Measurements from ENCODE around the gene SCN10A.

The SCN10A gene

DNA sequence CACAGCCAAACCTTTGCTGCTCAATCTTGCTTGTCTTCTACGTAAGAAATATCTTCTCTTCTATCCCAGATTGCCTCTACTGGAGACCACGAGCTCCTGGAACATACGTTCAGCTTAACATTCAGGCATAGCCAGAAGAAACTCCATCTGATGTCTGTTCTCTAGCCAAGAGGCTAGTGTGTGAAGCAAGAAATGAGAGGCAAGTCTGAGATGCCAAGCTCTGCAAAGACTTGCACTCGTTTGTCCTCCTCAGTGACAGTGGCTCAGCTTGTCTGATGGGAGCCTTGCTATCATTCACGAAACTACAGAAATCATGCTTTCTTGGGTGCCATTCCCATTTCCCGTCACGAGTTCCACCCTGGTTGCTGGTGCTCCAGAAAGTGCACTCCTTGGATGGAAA is at the start of gene SCN10A:
TSS of gene SCN10A (minus strand) at position 192 of the 400 bp plus-strand sequence. CDS start 22,207 bp downstream, outside the sequence.
- no peak for DNase-seq

DNA sequence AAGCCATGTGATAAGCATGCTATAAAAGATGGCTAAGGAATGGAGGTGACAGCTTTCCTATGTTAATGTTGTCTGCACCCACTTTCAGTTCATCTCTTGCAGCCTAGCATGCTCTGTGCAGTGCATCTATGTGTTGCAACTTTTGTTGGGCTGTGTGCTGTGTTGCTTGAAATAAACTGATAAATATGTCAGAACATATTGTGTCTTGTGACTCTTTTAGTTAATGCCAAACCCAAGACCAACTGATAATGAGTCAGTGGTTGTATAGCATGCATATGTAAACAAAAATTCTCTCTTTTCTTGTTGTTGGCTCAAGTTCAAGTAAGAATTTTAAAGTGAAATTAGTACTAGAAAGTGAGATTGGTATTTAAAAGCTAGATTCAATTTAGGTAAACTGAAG is 37.0 kb upstream of the SCN10A start:
- no peak for DNase-seq

DNA sequence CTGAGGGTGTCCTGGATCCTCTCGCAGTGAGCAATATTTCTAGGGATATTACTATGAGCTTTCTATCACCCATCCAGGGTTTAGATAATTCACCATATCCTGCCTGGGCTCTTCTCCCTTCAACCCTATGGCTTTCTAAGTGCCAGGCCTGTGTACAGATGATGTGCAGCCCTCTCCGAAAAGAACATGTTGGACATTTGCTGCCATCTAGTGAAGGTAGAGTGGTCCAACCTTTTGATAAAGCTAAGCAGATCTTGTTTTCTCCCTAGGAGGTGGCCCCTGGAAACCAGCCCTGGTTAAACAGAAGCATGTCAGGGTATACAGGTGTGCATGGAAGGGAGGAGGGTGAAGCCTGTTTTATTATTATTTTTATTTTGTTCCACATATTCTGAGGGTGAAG is 27.9 kb upstream of the SCN10A start:
- no peak for DNase-seq

DNA sequence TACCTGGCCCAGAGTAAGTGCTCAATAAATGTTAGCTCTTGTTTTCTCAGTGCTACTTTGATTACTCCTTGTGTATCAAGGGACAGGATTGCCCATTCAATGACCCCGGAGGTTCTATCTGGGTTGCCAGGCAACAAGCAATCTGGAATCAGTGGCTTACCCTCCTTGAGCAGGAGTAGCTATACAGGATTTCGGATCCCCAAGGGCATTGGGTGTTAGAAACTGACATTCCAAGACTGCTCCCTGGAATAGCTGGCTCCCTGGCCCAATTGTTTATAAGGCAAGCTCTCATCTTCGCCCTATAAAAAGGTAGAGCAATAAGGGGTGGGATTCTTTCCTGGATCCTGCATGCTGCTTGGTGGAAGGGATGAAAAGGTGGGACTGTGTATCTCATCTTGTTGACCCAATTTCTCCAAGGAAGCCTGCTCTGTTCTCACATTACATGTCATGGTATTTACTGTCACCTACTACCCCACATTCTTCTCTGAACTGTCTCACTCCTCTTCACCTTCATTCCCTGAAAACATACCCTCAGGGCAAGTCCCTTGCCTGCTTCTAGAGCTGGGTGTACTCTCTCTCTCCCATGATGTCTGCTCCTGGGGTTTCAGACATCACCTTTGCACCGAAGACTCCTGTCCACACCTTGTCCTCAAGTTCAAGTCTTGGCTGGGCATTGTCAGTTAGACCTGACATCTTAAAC is 26.4 kb upstream of the SCN10A start:
- no peak for DNase-seq

DNA sequence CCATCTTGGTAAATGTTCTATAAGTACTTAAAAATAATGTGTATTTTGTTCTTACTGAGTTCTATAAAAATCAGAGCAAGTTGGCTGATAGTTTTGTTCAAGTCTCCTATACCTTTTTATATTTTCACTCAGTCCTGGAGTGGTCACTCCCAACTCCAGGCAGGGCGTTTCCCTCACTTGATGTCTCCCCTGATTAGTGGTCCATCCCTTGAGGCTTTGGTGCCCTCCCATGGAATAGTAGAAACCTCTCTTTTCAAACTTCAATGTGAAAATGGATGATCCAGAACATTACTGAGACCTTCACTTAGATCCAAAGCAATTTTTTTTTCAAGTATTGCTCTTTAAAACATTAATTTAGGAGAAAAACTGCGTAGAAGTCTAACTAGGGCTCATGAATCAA is 25.0 kb upstream of the SCN10A start:
- DNase-seq, result no peak

DNA sequence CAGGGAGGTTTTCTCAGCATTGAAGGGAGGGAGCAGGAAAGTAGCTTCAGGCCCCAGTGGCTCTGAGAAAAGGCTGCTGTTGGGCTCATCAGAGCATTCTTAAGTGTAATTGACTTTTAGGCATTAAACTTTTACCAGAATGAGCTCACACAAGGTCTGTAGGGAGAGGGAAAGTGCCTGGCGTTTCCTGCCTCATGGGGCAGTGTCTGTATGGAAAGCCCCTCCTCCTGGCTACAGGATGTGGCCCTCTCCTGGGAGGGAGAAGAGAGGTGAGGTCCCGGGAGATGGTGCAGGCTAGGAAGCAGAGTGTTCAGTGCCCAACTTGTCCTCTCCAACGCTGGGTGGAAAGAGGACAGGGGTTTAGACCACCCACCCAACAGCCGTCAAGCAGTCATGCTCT is 21.3 kb upstream of the SCN10A start:
- DNase-seq, result no peak

DNA sequence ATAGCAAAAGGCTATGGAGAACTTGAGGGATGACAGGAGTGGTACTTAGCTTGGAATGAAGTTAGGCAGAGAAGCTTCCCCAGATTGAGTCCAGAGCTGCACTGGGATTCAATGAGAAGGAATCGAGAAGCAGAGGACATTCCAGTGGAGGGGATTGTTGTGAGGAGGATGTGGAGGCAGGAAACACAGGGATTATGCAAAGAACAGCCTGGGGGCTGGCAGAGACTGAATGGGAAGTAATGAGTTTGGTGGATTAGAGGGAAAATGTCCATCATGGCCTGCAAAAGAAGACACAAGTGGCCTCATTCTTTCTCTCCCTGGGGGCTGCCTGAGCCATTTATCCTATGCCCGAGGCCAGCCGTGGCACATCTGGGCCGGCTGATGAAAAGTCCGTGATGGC is 20.5 kb upstream of the SCN10A start:
- DNase-seq, result no peak

DNA sequence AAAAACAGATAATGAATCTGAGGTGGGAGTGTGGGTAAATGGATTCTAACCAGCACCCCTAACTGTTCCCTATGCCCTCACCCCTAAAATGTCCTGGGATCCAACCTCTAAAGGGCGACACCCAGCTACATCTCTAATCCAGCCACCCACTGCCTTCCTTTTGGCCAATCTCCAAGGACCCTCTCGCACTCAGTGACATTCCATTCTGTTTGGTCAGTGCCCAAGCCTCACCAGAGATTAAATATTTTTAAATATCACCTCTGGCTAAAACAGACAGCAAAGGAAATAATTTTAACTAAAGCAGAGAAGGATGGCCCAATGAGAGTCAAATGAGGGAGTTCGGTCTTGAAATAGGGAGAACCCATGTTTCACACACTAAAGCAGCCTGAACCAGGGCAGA is 19.9 kb upstream of the SCN10A start:
- no peak for DNase-seq

DNA sequence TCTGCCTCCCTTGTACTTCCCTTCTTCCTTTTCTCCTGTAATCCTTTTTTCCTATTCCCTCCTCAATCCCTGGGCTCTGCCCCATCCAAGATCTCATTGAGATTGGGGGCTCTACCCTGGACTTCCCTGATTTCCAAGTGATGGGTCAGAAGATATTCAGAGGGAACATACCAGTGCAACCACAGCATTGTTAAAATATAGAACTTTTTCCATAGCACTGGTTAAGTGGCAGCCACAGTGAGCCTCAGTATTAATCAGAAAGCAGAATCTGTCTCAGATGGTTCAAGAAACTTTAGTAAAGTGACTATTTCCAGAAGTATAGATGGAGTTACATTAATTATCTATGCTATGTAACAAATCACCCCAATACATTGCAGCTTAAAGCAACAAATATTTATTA is 18.7 kb upstream of the SCN10A start:
- no peak for DNase-seq

DNA sequence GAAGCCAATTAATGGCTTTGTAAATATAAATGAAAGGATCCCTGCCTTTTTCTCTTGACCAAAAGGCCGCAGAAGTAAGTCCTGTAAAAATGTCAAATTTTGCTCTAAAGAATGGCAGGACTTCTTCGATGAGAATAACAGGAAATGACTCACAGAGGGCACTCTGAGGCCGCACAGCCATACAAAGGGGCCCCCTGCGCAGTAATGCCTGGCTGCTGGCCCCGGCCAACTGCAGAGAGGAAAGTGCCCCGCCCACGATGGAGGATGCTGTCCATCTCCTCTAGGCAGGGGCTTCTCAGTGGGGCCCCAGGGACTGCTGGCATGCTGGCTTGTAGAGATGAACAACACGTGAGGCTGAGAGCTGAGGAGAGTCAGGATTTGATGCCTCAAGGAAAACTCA is 18.1 kb upstream of the SCN10A start:
- DNase-seq, result peak in 1 of 4 experiments; percentile 2

DNA sequence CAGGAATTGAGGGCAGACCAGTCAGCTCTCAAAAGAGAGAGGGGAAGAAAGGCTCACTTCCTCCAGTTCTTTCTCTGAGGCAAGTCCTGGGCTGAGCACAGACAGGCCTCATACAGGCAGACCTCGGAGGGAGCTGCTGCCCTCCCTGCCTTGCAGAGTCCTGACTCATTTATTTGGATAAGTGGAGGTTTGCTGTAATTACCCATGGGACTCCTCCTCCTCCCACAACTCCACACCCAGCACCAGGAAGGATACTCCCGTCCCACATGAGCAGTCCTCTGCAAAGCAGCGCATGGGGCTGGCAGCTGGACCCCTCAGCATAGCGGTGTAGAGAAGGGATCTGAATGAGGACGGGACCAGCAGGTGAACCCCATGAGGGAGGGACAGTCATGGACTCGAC is 13.4 kb upstream of the SCN10A start:
- DNase-seq, result no peak

DNA sequence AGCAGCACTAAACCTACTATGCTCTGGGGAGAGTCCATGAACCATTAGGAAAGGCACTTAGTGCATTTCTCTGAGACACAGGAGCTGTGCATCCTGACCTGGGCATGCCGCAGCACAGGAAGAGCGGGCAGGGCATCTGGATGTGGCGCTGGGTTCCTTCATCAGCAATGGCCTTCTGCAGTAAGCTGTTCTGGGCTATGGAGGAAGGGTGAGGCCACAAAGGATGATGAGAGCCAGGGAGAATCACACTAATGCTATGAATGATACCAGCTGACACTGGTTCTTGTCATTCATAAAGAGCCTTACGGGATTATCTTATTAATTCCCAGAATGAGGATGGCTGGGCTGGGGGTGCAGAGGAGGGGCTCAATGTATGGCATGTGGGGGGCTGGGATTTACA is 12.7 kb upstream of the SCN10A start:
- DNase-seq, result no peak

DNA sequence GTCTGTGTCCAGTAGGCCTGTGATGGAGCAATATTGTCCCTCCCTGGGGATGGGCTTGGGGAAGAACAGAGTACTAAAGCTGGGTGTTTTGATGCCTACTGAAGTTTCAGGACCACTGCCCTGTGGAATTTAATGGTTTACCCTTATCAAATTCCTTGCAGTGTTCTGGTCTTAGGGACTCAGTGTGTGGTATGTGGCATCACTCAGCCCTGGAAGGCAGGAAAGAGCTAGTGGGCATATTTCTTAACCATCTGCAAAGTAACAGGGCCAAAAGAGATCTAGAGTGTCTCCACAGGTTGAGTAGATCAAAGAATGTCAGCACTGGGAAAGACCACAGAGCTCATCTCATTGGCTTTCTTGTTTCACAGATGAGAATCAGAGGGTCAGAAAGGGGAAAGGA is 11.8 kb upstream of the SCN10A start:
- no peak for DNase-seq

DNA sequence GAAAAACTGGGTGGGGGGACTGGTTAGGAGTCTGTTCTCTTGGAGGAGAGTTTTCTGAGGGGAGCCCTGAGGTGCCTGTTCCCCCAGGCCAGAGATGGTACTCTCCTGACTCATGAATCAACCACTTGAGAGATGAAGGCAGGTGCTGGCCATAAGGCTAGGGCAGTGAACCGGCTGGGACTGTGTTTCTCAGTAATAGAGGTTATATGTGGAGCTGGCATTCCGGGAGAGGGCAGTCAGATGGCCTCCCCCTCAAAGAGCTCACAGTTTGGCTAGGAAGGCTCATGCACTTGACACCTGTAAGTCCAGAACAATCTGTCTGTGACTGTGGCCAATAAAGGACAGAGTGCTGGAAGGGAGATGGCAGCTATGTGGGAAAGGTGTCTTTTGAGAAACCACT is 10.0 kb upstream of the SCN10A start:
- no peak for DNase-seq

DNA sequence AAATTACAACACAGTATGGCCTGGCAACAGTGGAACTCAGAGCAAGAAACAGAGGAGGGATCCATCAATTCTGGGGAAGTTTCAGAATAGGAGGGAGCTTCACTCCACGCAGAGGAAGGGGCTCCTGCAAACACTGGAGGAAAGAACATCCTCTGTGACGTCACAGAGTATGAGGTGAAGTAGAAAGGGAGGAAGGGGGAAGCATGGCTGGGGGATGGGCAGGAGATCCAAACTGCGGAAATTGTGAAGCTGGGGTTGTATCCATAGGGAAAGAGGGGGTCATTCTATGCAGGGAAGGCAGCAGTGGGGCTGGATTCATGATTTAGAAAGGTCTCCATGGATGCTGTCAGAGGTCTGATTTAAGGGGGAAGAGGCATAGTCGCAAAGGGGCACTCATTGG is 8.3 kb upstream of the SCN10A start:
- no peak for DNase-seq

DNA sequence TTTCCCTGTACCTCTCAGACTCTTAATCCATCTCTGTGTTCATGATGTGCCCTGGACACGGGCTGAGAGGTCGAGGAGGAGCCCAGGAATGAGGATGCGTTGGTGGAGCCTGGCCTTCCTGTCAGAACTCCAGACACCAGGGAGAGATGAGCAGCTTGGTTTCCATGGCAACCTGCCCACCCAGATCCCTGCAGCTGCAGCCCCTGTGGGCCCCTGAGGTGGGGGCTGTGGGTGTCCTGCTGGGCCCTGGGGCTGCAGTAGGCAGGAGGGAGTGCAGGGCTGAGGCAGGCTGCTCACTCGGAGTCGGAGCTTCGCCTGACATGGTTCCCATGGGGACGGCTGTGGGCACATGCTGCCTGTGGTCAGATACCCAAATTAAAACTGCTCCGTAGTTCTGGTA is 7.7 kb upstream of the SCN10A start:
- no peak for DNase-seq

DNA sequence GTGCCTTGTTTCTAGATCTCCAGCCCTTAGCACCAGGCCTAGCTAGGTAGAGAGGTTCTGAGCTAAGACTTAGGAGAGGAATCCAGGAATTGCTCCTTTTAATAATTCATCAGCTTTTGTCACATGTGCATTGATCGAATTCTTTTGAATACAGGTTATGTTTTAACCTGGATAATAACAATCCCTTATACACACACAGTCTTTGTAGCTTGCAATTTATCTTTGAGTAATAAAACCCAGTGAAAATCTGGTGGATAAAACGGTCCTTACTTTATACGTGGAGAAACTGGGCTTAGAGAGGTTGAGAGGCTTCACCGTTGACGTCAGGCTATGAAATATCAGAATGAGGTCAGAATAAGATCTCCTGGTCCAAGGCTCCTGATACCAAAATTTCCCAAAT is 7.2 kb upstream of the SCN10A start:
- no peak for DNase-seq

DNA sequence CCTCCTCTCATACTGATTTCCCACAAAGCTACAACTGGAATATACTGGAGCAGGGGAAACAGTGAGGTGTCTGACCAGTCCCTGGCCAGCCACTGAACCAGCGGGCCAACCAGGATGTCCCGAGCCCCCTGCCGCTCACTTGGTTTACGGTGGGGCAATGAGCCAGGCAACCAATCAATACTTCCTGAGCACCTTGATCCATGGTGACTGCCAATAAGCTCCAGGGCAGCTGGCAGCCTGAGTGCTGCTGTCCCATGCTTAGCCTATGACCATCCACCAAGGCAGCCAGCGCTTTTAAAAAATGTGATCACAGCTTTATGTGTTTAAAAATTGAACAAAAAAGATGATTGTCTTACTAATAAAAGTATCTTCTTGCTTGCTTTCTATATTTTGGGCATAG is 4.2 kb downstream of the SCN10A start:
- DNase-seq, result no peak

DNA sequence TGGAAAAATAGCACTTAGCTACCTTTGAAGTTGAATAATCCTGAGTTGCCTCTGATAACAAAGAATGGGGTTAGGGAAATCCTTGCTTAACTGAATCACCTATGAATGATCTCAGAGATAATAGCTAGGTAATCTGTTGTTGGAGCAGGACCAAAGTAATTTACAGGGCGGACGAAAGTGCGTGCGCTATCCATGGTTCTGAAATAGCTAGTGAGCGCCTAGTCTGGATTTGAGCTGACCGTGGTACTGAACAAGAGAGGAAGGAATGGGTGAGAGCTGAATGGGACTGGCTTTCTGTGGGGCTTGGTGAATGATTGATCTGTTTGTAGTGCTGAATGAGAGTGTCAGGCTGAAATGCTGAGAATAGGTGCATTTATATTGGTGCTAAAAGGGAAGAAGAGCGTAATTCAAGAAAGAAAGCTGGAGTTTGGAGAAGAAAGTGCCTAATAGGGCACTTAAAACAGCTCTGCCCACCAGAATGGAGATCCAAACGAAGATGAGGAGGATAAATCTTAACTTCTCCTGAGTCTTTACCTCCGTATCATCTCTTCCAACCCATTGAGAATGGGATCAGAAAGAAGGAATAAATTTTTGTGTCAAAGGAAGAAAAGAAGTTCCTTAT is 10.1 kb downstream of the SCN10A start:
- DNase-seq, result no peak

DNA sequence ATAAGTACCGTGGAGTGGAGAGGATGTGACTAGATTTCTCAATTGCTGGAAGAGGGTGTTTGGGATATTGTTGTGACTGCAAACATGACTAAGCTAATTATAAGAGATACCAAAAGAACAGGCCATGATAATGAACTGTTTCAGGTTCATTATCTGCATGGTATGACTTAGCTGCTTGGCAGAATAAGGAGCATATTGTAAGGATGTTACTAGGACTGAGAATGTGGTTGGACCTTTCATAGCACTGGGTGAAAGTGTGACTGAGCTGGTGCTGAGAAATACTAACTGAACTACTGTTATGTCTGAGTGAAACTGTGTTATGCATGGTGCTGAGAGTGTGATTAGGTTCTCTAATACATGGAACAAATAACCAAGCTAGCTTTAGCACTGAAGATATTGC is 11.0 kb downstream of the SCN10A start:
- no peak for DNase-seq

DNA sequence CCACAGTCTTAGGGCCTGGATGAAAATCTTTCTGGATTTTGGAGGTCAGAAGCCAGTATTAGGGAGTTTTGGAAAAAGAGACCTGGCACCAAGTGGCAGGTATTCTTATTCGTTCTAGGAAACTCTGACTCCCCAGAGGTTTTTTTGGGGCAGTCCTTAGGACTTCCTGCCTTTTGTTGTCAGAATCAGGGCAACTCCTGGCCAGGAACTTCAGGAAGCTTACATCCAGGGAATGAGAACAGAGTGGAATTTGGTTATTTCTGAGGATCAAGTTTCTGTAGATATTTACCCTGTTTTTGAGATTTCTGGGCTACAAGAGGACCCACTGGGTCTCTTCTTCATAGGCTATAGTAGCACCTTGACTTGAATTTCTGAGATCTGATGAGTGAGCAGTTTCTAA is 15.5 kb downstream of the SCN10A start:
- no peak for DNase-seq

DNA sequence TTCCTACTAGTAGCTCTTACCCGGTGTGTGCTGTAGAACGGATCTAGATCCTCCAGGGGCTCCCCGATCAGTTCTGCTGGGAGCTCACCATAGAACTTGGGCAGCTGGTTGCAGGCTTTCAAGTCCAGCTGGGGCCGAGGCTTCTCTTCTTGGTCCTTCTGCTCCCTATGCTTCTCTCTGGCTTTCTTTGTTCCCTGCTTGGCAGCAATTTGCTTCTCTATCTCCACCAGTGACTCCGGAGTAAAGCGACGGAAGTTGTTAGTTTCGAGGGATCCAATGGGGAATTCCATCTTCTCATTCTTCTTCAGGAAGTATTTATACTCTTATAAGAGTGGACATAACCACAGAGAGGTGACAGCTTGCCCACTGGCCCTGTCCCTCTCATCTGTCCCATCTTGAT is 22.3 kb downstream of the SCN10A start:
- no peak for DNase-seq

DNA sequence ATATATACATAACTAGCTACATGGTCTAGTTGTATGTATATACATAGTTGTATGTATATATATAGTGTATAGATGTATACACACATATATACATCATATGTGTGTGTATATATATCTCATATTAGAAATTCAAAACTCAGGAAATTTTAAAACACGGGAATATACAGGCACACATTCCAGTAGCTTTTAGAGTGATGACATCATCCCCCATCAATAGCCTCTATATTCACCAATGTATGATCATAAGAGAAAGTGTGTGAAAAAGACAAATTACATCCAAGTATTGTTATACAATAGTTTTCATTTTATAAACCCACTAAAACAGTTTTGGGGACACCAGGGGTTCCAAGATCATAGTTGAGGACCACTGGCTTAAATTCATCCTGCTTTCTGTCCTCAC is 23.0 kb downstream of the SCN10A start:
- DNase-seq, result no peak

DNA sequence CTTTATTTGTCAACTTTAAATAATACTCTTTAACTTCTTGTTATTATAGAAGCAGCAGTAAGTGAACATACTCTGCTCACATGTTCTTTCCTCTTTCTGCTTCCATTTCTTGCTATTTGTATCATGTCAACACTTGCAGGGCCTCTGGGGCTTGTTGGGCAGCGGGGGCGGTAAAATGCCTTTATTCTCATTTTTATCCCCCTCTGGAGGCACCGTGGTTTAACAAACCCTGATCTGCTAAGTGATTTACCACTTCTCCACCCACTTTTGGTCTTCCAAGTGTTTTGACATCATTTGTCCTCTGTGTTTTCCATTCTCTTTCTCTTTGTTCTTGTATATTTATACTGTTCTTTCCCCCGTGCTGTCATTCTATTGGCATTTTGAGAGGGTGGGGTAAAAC is 33.9 kb downstream of the SCN10A start:
- DNase-seq, result no peak

DNA sequence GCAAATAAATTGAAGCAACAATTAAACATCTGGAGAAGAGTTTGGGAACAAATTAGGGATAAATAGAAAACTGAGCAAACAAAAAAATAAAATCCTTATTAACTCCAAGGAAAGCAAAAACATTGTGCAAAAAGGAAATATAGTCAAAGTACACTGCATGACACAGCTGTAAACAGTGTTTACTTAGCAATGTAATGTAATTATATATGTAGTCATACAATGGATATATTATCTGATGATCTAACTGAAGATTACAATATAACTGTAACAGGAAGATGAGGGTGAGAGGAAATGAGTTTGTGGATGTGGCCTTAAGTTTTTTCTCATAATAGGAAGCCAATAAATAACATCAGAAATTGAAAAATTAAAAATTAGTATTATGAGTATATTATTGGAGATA is 42.5 kb downstream of the SCN10A start:
- DNase-seq, result no peak
